HEK293 (cell line): ENCODE results near the gene MMP12.
"Not testable (repeated sequence)": the region's sequence is repeated elsewhere in the genome, so short reads cannot be mapped to it uniquely, and the experiment has no call there.

ENCODE experiments used
- CTCF ChIP-seq: fragments of 450-650 bp; formaldehyde crosslinking; IDR thresholded peaks from 2 replicates; pipeline ENCODE4 v1.5.1; 2016; ENCODE audit warnings: missing biosample characterization, missing genetic modification characterization
- ELK4 ChIP-seq: IDR thresholded peaks from 2 replicates; pipeline ENCODE4 v1.6.1; 2011; ENCODE audit warnings: mild to moderate bottlenecking, low read depth, low read length, borderline replicate concordance
- KLF7 ChIP-seq: fragments of 450-650 bp; formaldehyde crosslinking; IDR thresholded peaks from 2 replicates; pipeline ENCODE4 v1.5.1; 2016; ENCODE audit warnings: missing biosample characterization, missing genetic modification characterization, borderline replicate concordance
- PRDM4 ChIP-seq: fragments of 450-650 bp; formaldehyde crosslinking; IDR thresholded peaks from 2 replicates; pipeline ENCODE4 v1.5.1; 2017; ENCODE audit warnings: missing biosample characterization, missing genetic modification characterization
- SP2 ChIP-seq: fragments of 450-650 bp; formaldehyde crosslinking; IDR thresholded peaks from 2 replicates; pipeline ENCODE4 v1.5.1; 2016; ENCODE audit warnings: missing biosample characterization, missing genetic modification characterization
- ZBTB17 ChIP-seq: fragments of 450-650 bp; formaldehyde crosslinking; IDR thresholded peaks from 2 replicates; pipeline ENCODE4 v1.5.1; 2016; ENCODE audit warnings: missing biosample characterization, missing genetic modification characterization
- ZNF138 ChIP-seq: fragments of 450-650 bp; formaldehyde crosslinking; IDR thresholded peaks from 2 replicates; pipeline ENCODE4 v1.5.1; 2016; ENCODE audit warnings: missing biosample characterization, missing genetic modification characterization, borderline replicate concordance
- ZNF169 ChIP-seq: fragments of 450-650 bp; formaldehyde crosslinking; IDR thresholded peaks from 2 replicates; pipeline ENCODE4 v1.5.1; 2016; ENCODE audit warnings: missing biosample characterization, missing genetic modification characterization
- ZNF548 ChIP-seq: fragments of 450-650 bp; formaldehyde crosslinking; IDR thresholded peaks from 2 replicates; pipeline ENCODE4 v1.5.1; 2016; ENCODE audit warnings: missing biosample characterization, missing genetic modification characterization
- ZNF580 ChIP-seq: fragments of 450-650 bp; formaldehyde crosslinking; IDR thresholded peaks from 2 replicates; pipeline ENCODE4 v1.5.1; 2016; ENCODE audit warnings: missing biosample characterization, missing genetic modification characterization
- ZNF585B ChIP-seq: fragments of 450-650 bp; formaldehyde crosslinking; IDR thresholded peaks from 2 replicates; pipeline ENCODE4 v1.5.1; 2016; ENCODE audit warnings: missing biosample characterization, missing genetic modification characterization
- ZNF658 ChIP-seq: fragments of 450-650 bp; formaldehyde crosslinking; IDR thresholded peaks from 2 replicates; pipeline ENCODE4; 2016; ENCODE audit warnings: missing biosample characterization, missing genetic modification characterization
- ZNF776 ChIP-seq: fragments of 450-650 bp; formaldehyde crosslinking; IDR thresholded peaks from 2 replicates; pipeline ENCODE4 v1.5.0; 2017; ENCODE audit warnings: missing biosample characterization, missing genetic modification characterization, borderline replicate concordance

GRCh38 chr11:102905848-102906247 lies 31.1 kb upstream of the MMP12 start:
- TF ChIP-seq PRDM4 (tag by site-specific recombination); KLF7 (tag by site-specific recombination); SP2 (tag by site-specific recombination); ZNF548 (tag by site-specific recombination); ZNF585B; ZNF169 (tag by site-specific recombination); CTCF (tag by site-specific recombination); ELK4; ZNF580 (tag by site-specific recombination); ZNF138; ZBTB17 (tag by site-specific recombination); ZNF658; ZNF776: not testable (repeated sequence)
